AG04450 (cell line): ENCODE measurements around the gene NEFH. TPM values are rescaled to one million over a fixed set of nuclear protein-coding genes. Genes with fewer than 3 reads are reported as not detected.

Source experiments
- CTCF ChIA-PET: fragments of 300-600, 350-600 bp; formaldehyde crosslinking; extraction: SDS; loops from one replicate; lab custom pipeline; 2022; ENCODE audit warnings: antibody characterized with exemption, inconsistent platforms; lab: Charles Lee
- POLR2A ChIA-PET: fragments of 350-600 bp; formaldehyde crosslinking; extraction: SDS; loops from one replicate; lab custom pipeline; 2021; ENCODE audit warnings: antibody characterized with exemption, inconsistent platforms; lab: Yijun Ruan, JAX
- DNase-seq: peaks from one replicate; pipeline ENCODE4 v3.0.0-alpha.2; 2011; ENCODE audit warnings: low read depth, low spot score
- H3K27ac ChIP-seq: one replicate; pipeline ENCODE4 v1.5.1; 2012; ENCODE audit warnings: low read depth, low read length, control low read depth
- H3K27me3 ChIP-seq: one replicate; pipeline ENCODE4 v1.6.0; 2012; ENCODE audit warnings: low read length; ENCODE audit not compliant: control insufficient read depth, insufficient read depth
- H3K4me3 ChIP-seq: 2 replicates; pipeline ENCODE4 v1.5.1; 2011; ENCODE audit warnings: mild to moderate bottlenecking, low read depth, low read length, control low read depth
- H3K9me3 ChIP-seq: 2 replicates; pipeline ENCODE4 v1.5.1; 2012; ENCODE audit warnings: low read length; ENCODE audit not compliant: control insufficient read depth, insufficient read depth
- CTCF ChIP-seq: IDR thresholded peaks from 2 replicates; pipeline ENCODE4 v1.5.1; 2011; ENCODE audit warnings: low read depth, low read length, control low read depth, inconsistent platforms
- polyA plus RNA-seq: library from polyadenylated mRNA; depleted of rRNA; stranded (reverse); fragments of >200 nt; gene quantifications from 2 replicates; pipeline ENCODE4 v1.2.3, GENCODE V29; 2011

NEFH gene
- polyA plus RNA-seq, 1 experiment = 2.0 TPM

DNA sequence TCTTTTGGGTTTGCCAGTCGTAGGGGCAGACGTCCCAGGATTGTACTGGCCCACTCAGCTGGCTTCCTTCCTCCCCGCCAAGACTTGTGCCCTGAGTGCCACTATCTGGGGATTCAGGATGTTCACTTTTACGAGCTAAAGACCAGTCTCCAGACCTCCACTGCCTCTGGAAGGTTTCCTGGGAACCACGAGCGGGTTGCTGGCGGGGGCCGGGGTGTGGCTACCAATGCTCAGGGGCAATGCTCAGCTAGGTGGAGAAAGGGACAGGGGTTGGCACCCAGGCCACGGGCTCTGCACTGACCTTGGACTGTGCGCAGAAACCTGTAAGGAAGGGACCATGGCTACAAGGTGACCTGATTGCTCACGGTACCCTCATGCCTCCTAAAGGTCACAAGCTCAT lies 2.2 kb downstream of the NEFH start:
- TF ChIP-seq CTCF = no peak
- peaks cover 45% of the 10 kb centered on the region for H3K27me3 ChIP-seq
- H3K9me3 ChIP-seq = no peaks in the 10 kb centered on the region; the same call in 1 of the 2 replicates
- H3K4me3 ChIP-seq = no peak overlapping the region
- no peak for DNase-seq
- ChIA-PET CTCF (interaction anchor here (0.6 kb wide), 1 partner anchor 10 kb away, joined by 3 read pairs; no protein-coding TSS in a partner anchor), POLR2A (interaction anchor here (0.5 to 0.6 kb wide), 2 partner anchors 53 to 996 kb away, joined by 3 to 7 read pairs; no protein-coding TSS in a partner anchor)
- H3K27ac ChIP-seq = no peak overlapping the region

DNA sequence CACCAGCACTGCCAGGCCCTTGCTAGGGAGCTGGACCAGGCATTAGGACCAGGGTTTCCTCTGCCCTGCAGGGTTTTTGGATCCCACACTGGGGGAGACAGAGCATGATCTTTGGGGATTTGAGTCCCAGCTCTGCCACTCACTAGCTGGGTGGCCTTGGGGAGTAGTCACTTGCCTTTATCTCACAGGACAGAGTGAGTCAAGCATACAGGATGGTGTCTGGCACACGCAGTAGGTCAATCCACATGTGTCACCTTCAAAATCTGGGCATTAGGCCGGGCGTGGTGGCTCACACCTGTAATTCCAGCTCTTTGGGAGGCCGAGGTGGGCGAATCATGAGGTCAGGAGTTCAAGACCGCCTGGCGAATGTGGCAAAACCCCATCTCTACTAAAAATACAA lies 2.7 kb downstream of the NEFH start:
- POLR2A ChIA-PET = interaction anchor here (0.6 kb wide), 1 partner anchor 997 kb away, joined by 3 read pairs; no protein-coding TSS in a partner anchor
- peaks cover 41% of the 10 kb centered on the region for H3K27me3 ChIP-seq
- CTCF ChIA-PET = interaction anchor here (0.6 kb wide), 1 partner anchor 10 kb away, joined by 3 read pairs; no protein-coding TSS in a partner anchor
- H3K27ac ChIP-seq = no peak overlapping the region
- TF ChIP-seq CTCF = no peak
- no peak for DNase-seq
- no peaks in the 10 kb centered on the region; the same call in 1 of the 2 replicates for H3K9me3 ChIP-seq
- H3K4me3 ChIP-seq = no peak overlapping the region

DNA sequence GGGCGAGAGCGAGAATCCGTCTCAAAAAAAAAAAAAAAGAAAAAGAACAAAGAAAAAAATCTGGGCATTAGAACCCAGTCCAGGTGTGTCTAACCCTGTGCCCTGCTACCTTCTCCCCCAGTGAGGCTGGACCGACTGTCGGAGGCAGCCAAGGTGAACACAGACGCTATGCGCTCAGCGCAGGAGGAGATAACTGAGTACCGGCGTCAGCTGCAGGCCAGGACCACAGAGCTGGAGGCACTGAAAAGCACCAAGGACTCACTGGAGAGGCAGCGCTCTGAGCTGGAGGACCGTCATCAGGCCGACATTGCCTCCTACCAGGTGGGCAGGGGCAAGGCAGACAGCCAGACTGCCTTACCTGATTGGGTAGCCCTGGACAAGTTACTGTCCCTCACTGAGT lies 3.2 kb downstream of the NEFH start:
- no peak overlapping the region for H3K27ac ChIP-seq
- H3K27me3 ChIP-seq = peaks cover 35% of the 10 kb centered on the region
- H3K4me3 ChIP-seq = no peak overlapping the region
- TF ChIP-seq CTCF = no peak
- no peaks in the 10 kb centered on the region; the same call in 1 of the 2 replicates for H3K9me3 ChIP-seq
- DNase-seq = no peak
- ChIA-PET POLR2A (no interaction called here), CTCF (no interaction called here)

DNA sequence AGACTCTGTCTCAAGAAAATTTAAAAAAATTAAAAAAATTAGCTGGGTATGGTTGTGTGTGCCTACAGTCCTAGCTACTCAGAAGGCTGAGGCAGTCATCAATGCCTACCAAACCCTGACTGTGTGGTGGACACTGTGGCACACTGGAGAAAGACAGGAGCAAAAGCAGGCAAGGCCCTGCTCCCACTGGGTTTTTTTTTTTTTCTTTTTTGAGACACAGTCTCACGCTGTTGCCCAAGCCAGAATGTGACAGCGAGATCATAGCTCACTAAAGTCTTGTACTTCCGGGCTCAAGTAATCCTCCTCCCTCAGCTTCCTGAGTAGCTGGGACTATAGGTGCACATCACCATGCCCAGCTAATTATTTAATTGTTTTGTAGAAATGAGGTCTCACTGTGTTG lies 4.6 kb downstream of the NEFH start:
- Histone ChIP-seq H3K27ac (no peak overlapping the region), H3K27me3 (peaks cover 21% of the 10 kb centered on the region), H3K4me3 (no peak overlapping the region), H3K9me3 (no peaks in the 10 kb centered on the region; the same call in 1 of the 2 replicates)
- POLR2A ChIA-PET = no interaction called here
- no peak for TF ChIP-seq CTCF
- CTCF ChIA-PET = interaction anchor here (0.6 to 1.2 kb wide), 3 partner anchors 13 to 14 kb away, joined by 3 to 8 read pairs (median 5); no protein-coding TSS in a partner anchor
- DNase-seq = no peak

GRCh38 chr22:29485448-29485847 lies 5.4 kb downstream of the NEFH start:
- H3K9me3 ChIP-seq = no peaks in the 10 kb centered on the region; the same call in 1 of the 2 replicates
- DNase-seq = no peak
- peaks cover 15% of the 10 kb centered on the region for H3K27me3 ChIP-seq
- TF ChIP-seq CTCF = no peak
- CTCF ChIA-PET = interaction anchor here (0.6 to 1.2 kb wide), 2 partner anchors 13 to 14 kb away, joined by 5 to 8 read pairs; no protein-coding TSS in a partner anchor
- H3K27ac ChIP-seq = no peak overlapping the region
- H3K4me3 ChIP-seq = no peak overlapping the region
- POLR2A ChIA-PET = no interaction called here
